Measurements from ENCODE around the gene ABCB11.

DNA sequence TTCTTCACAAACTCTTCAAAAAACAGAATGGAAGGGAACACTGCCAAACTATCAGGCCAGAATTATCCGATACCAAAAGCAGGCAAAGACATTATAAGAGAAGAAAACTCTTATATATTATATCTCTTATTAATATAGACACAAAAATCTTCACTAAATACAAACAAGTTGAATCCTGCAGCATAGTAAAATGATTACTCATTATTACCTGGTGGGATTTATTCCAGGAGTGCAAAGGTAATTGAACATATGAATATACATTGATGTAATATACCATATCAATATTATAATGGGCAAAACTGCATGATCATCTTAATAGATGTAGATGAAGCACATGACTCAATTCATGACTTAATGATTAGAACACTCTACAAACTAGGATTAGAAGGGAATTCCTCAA is 25.1 kb downstream of the ABCB11 start:
- TF ChIP-seq, protein P1, sequence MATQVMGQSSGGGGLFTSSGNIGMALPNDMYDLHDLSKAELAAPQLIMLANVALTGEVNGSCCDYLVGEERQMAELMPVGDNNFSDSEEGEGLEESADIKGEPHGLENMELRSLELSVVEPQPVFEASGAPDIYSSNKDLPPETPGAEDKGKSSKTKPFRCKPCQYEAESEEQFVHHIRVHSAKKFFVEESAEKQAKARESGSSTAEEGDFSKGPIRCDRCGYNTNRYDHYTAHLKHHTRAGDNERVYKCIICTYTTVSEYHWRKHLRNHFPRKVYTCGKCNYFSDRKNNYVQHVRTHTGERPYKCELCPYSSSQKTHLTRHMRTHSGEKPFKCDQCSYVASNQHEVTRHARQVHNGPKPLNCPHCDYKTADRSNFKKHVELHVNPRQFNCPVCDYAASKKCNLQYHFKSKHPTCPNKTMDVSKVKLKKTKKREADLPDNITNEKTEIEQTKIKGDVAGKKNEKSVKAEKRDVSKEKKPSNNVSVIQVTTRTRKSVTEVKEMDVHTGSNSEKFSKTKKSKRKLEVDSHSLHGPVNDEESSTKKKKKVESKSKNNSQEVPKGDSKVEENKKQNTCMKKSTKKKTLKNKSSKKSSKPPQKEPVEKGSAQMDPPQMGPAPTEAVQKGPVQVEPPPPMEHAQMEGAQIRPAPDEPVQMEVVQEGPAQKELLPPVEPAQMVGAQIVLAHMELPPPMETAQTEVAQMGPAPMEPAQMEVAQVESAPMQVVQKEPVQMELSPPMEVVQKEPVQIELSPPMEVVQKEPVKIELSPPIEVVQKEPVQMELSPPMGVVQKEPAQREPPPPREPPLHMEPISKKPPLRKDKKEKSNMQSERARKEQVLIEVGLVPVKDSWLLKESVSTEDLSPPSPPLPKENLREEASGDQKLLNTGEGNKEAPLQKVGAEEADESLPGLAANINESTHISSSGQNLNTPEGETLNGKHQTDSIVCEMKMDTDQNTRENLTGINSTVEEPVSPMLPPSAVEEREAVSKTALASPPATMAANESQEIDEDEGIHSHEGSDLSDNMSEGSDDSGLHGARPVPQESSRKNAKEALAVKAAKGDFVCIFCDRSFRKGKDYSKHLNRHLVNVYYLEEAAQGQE (IDR thresholded peaks at IDR 0.05), result no peak
- TF ChIP-seq RXRA (IDR thresholded peaks at IDR 0.05) (no peak), RAD21 (IDR thresholded peaks at IDR 0.05) (no peak), JUND (IDR thresholded peaks at IDR 0.05) (no peak), FOXA1 (IDR thresholded peaks at IDR 0.05) (no peak), GABPA (IDR thresholded peaks at IDR 0.05 in 1 of 2, conservative IDR thresholded peaks at IDR 0.05 in 1 of 2) (no peak), TAF1 (conservative IDR thresholded peaks at IDR 0.05) (no peak)
- TF ChIP-seq, protein P2, sequence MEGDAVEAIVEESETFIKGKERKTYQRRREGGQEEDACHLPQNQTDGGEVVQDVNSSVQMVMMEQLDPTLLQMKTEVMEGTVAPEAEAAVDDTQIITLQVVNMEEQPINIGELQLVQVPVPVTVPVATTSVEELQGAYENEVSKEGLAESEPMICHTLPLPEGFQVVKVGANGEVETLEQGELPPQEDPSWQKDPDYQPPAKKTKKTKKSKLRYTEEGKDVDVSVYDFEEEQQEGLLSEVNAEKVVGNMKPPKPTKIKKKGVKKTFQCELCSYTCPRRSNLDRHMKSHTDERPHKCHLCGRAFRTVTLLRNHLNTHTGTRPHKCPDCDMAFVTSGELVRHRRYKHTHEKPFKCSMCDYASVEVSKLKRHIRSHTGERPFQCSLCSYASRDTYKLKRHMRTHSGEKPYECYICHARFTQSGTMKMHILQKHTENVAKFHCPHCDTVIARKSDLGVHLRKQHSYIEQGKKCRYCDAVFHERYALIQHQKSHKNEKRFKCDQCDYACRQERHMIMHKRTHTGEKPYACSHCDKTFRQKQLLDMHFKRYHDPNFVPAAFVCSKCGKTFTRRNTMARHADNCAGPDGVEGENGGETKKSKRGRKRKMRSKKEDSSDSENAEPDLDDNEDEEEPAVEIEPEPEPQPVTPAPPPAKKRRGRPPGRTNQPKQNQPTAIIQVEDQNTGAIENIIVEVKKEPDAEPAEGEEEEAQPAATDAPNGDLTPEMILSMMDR (IDR thresholded peaks at IDR 0.05; ENCODE audit: low read depth, low read length, missing input control), result no peak
- TF ChIP-seq, protein P3, sequence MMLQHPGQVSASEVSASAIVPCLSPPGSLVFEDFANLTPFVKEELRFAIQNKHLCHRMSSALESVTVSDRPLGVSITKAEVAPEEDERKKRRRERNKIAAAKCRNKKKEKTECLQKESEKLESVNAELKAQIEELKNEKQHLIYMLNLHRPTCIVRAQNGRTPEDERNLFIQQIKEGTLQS (IDR thresholded peaks at IDR 0.05), result no peak
